CD14-positive monocyte (primary cell): ENCODE measurements around the gene ASTN2. TPM values are rescaled to one million over a fixed set of nuclear protein-coding genes. Genes with fewer than 3 reads are reported as not detected.

Source experiments
- DNase-seq, 3 donors: peaks; one replicate each; pipeline ENCODE4 v3.0.0-alpha.2; 2011 to 2022
- H2AFZ ChIP-seq: 2 replicates; pipeline ENCODE4 v1.6.0; 2012; ENCODE audit warnings: mild to moderate bottlenecking, low read depth, low read length, inconsistent platforms; ENCODE audit not compliant: insufficient read depth, poor library complexity, severe bottlenecking
- H3K27ac ChIP-seq, 2 donors: 1 replicate in 1 of 2; 2 replicates in 1 of 2; pipeline ENCODE4 v1.5.1; 2012 to 2013; ENCODE audit warnings: low read length in 2 of 2, control low read depth in 1 of 2, inconsistent platforms in 1 of 2, low read depth in 1 of 2, mild to moderate bottlenecking in 1 of 2
- H3K27me3 ChIP-seq, 2 donors: one replicate each; pipeline versions ENCODE4 v1.6.0 to v1.6.1; 2011 to 2013; ENCODE audit warnings: low read length in 2 of 2; ENCODE audit not compliant: control insufficient read depth in 2 of 2, insufficient read depth in 2 of 2
- H3K36me3 ChIP-seq, 2 donors: replicated peaks in 1 of 2; 1 replicate in 1 of 2; 2 replicates in 1 of 2; pipeline versions ENCODE4 v1.5.1 to v1.6.1; 2012 to 2013; ENCODE audit warnings: low read length in 2 of 2, control low read depth in 1 of 2, inconsistent platforms in 1 of 2, mild to moderate bottlenecking in 1 of 2; ENCODE audit not compliant: insufficient read depth in 2 of 2, control insufficient read depth in 1 of 2
- H3K4me1 ChIP-seq, 2 donors: 1 replicate in 1 of 2; 2 replicates in 1 of 2; pipeline versions ENCODE4 v1.5.1 to v1.6.1; 2012 to 2013; ENCODE audit warnings: low read length in 2 of 2, control low read depth in 1 of 2, inconsistent platforms in 1 of 2, mild to moderate bottlenecking in 1 of 2, moderate library complexity in 1 of 2; ENCODE audit not compliant: insufficient read depth in 2 of 2, control insufficient read depth in 1 of 2
- H3K4me2 ChIP-seq: replicated peaks from 2 replicates; pipeline ENCODE3; 2012; ENCODE audit warnings: low read length, moderate library complexity, mild to moderate bottlenecking; ENCODE audit not compliant: poor library complexity, severe bottlenecking; ENCODE audit errors: extremely low read depth
- H3K4me3 ChIP-seq, 3 experiments: fragments of 200-600 bp in 1 of 3; sonication (generic) in 1 of 3; replicated peaks in 1 of 3; 1 replicate in 2 of 3; 2 replicates in 1 of 3; pipeline ENCODE4 v1.5.1; 2011 to 2013; ENCODE audit warnings: low read length in 3 of 3, mild to moderate bottlenecking in 3 of 3, control low read depth in 2 of 3, low read depth in 2 of 3, inconsistent platforms in 1 of 3, moderate library complexity in 1 of 3
- H3K79me2 ChIP-seq: 2 replicates; pipeline ENCODE4 v1.6.0; 2012; ENCODE audit warnings: mild to moderate bottlenecking, control low read depth, inconsistent platforms, low read length, moderate library complexity; ENCODE audit not compliant: insufficient read depth
- H3K9ac ChIP-seq: 2 replicates; pipeline ENCODE4 v1.6.0; 2017; ENCODE audit warnings: low read length, mild to moderate bottlenecking; ENCODE audit not compliant: insufficient read depth, poor library complexity, severe bottlenecking
- H3K9me3 ChIP-seq, 2 donors: replicated peaks in 1 of 2; 1 replicate in 1 of 2; 2 replicates in 1 of 2; pipeline versions ENCODE4 v1.5.1 to v1.6.1; 2012 to 2013; ENCODE audit warnings: low read length in 2 of 2, control low read depth in 1 of 2; ENCODE audit not compliant: control insufficient read depth in 1 of 2, insufficient read depth in 1 of 2
- H4K20me1 ChIP-seq: 2 replicates; pipeline ENCODE4 v1.6.0; 2012; ENCODE audit warnings: mild to moderate bottlenecking, low read length, control low read depth, moderate library complexity; ENCODE audit not compliant: insufficient read depth
- H3K27ac Mint-ChIP-seq, 7 donors: one replicate each; pipeline ENCODE4 v1.8.0; 2020; ENCODE audit warnings: mild to moderate bottlenecking in 7 of 7, mixed read lengths in 7 of 7, moderate library complexity in 6 of 7, inconsistent platforms in 2 of 7
- H3K27me3 Mint-ChIP-seq, 3 donors: one replicate each; pipeline ENCODE4 v1.8.0; 2021 to 2022; ENCODE audit warnings: low read depth in 3 of 3, mild to moderate bottlenecking in 3 of 3, mixed read lengths in 3 of 3, moderate library complexity in 3 of 3, inconsistent platforms in 1 of 3
- H3K36me3 Mint-ChIP-seq, 2 donors: one replicate each; pipeline ENCODE4 v1.8.0; 2020; ENCODE audit warnings: mixed read lengths in 2 of 2, inconsistent platforms in 1 of 2, mild to moderate bottlenecking in 1 of 2
- H3K4me1 Mint-ChIP-seq: one replicate; pipeline ENCODE4 v1.8.0; 2020; ENCODE audit warnings: mild to moderate bottlenecking, mixed read lengths
- H3K4me3 Mint-ChIP-seq, 2 donors: one replicate each; pipeline ENCODE4 v1.8.0; 2020; ENCODE audit warnings: mild to moderate bottlenecking in 2 of 2, mixed read lengths in 2 of 2, moderate library complexity in 1 of 2
- H3K9me3 Mint-ChIP-seq, 7 donors: one replicate each; pipeline ENCODE4 v1.8.0; 2020 to 2022; ENCODE audit warnings: mixed read lengths in 7 of 7, mild to moderate bottlenecking in 6 of 7, moderate library complexity in 6 of 7, inconsistent platforms in 2 of 7
- CTCF ChIP-seq: fragments of 200-600 bp; IDR thresholded peaks from one replicate; pipeline ENCODE4 v1.8.0; 2022; ENCODE audit warnings: antibody characterized with exemption, mild to moderate bottlenecking
- WGBS: methylation state at CpG from one replicate; pipeline ENCODE4 v1.1.5; 2013; ENCODE audit warnings: missing lambda C conversion rate; ENCODE audit not compliant: insufficient coverage; 5-methylcytosine and 5-hydroxymethylcytosine counted together
- intact Hi-C, 2 donors: fragments of 100-400 bp; cut with micrococcal nuclease; formaldehyde crosslinking; loops; one replicate each; pipeline versions ENCODE4 v1.15.0 to v1.15.1; 2023
- polyA plus RNA-seq, 3 donors: library from polyadenylated mRNA; depleted of rRNA in 1 of 3; unstranded in 2 of 3; stranded (reverse) in 1 of 3; fragments of 300-500 nt in 2 of 3; fragments of >200 nt in 1 of 3; fragmentation: Illumina TruSeq in 2 of 3; gene quantifications; 1 replicate in 2 of 3; 2 replicates in 1 of 3; pipeline ENCODE4 v1.2.3, GENCODE V29; 2012 to 2021

ASTN2 gene
- polyA plus RNA-seq, 3 donors: not detected

- no peaks in the 10 kb centered on the region for H3K4me1 ChIP-seq
- H3K4me3 ChIP-seq: no peak overlapping the region
- H3K27ac ChIP-seq: no peak overlapping the region
- TF ChIP-seq CTCF: no peak
- no peaks in the 10 kb centered on the region for H3K27me3 ChIP-seq
- Mint-ChIP-seq H3K36me3 (no peaks in the 10 kb centered on the region), H3K9me3 (no peaks in the 10 kb centered on the region), H3K27ac (peak overlapping the region in 1 of 7 donors; percentile 1), H3K4me1 (no peaks in the 10 kb centered on the region), H3K27me3 (peaks cover 1 to 5% (median 2%) of the 10 kb centered on the region in 3 donors), H3K4me3 (no peak overlapping the region)
- no peak for DNase-seq
- intact Hi-C loops: no loop called here
- WGBS: no CpG with 5 or more reads among the region's 3 CpGs
- no peaks in the 10 kb centered on the region for H3K9me3 ChIP-seq
- no peaks in the 10 kb centered on the region for H3K36me3 ChIP-seq
- H3K4me2 ChIP-seq: no peak overlapping the region
- no peak overlapping the region for H3K9ac ChIP-seq
- H4K20me1 ChIP-seq: no peaks in the 10 kb centered on the region
- no peak overlapping the region for H2AFZ ChIP-seq
- no peaks in the 10 kb centered on the region for H3K79me2 ChIP-seq
Observed at GRCh38 chr9:117448066-117448465, 33.2 kb upstream of the ASTN2 start.

- Histone ChIP-seq H3K4me2 (no peak overlapping the region), H4K20me1 (no peaks in the 10 kb centered on the region), H3K9me3 (no peaks in the 10 kb centered on the region), H3K36me3 (no peaks in the 10 kb centered on the region), H3K27ac (no peak overlapping the region), H3K27me3 (no peaks in the 10 kb centered on the region), H2AFZ (no peak overlapping the region), H3K79me2 (no peaks in the 10 kb centered on the region), H3K4me1 (no peaks in the 10 kb centered on the region), H3K4me3 (no peak overlapping the region), H3K9ac (no peak overlapping the region)
- H3K27me3 Mint-ChIP-seq: peaks cover 0 to 4% (median 2%) of the 10 kb centered on the region in 3 donors
- H3K4me3 Mint-ChIP-seq: no peak overlapping the region
- WGBS: 100% methylated on average over 3 of the region's 5 CpGs
- H3K9me3 Mint-ChIP-seq: peaks cover 0 to 4% (median 0%) of the 10 kb centered on the region in 7 donors
- no peak for TF ChIP-seq CTCF
- H3K36me3 Mint-ChIP-seq: no peaks in the 10 kb centered on the region
- intact Hi-C loops: no loop called here
- no peak overlapping the region for H3K27ac Mint-ChIP-seq
- DNase-seq: no peak
- no peaks in the 10 kb centered on the region for H3K4me1 Mint-ChIP-seq
Observed at GRCh38 chr9:117445631-117446030, 30.8 kb upstream of the ASTN2 start.
